Adipocyte (in vitro differentiated cells): ENCODE measurements around the gene PLCD3.

Source experiments
- DNase-seq: peaks from one replicate; pipeline ENCODE4 v3.0.0-alpha.2; 2015; ENCODE audit warnings: low read depth
- H3K27me3 ChIP-seq: replicated peaks from 2 replicates; pipeline ENCODE4 v1.7.0; 2013; ENCODE audit warnings: mild to moderate bottlenecking, low read length, moderate library complexity; ENCODE audit not compliant: control insufficient read depth, insufficient read depth
- H3K36me3 ChIP-seq: 2 replicates; pipeline ENCODE4 v1.7.0; 2013; ENCODE audit warnings: low read length, mild to moderate bottlenecking, moderate library complexity; ENCODE audit not compliant: control insufficient read depth, insufficient read depth, severe bottlenecking
- H3K4me1 ChIP-seq: 2 replicates; pipeline ENCODE4 v1.7.0; 2013; ENCODE audit warnings: mild to moderate bottlenecking, low read length, moderate library complexity; ENCODE audit not compliant: control insufficient read depth, insufficient read depth
- H3K4me3 ChIP-seq: 2 replicates; pipeline ENCODE4 v1.7.0; 2013; ENCODE audit warnings: mild to moderate bottlenecking, low read length, moderate library complexity
- H3K9ac ChIP-seq: 2 replicates; pipeline ENCODE4 v1.7.0; 2013; ENCODE audit warnings: mild to moderate bottlenecking, low read length, moderate library complexity
- H3K9me3 ChIP-seq: 2 replicates; pipeline ENCODE4 v1.7.0; 2013; ENCODE audit warnings: mild to moderate bottlenecking, low read length, moderate library complexity; ENCODE audit not compliant: control insufficient read depth

PLCD3 gene

DNA sequence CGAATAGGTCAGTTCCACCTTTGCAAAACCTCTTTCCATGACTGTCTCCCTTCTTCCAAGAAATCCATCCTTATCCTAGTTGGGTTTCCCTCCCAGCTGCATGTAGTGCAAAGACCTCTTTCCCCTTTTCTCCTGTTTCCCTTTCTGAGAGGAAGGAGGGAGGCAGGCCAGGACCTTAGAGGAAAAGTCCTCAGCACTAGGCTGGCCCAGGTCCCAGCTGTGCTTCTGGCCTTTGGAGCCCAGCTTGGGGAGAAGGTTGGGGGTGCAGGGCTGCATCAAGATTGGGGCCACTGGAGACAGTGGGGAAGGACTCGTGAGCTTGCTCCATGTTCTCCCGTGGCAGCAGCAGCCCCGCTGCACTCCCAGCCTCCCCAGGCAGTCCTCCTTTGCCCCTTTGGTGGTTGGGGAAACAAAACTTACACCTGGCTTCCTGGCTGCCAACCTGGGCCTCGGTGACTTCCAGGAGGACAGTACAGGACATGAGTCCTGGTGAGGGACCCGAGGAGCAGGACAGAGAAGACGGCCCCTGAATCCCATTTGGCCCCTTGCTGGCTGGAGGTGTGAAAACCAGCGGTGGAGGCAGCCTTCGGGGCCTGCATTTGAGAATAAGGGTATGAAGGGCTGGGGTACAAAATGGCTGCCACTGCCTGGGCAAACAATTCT, 29.8 kb upstream of the PLCD3 start:
- H3K27me3 ChIP-seq = no peaks in the 10 kb centered on the region
- no peaks in the 10 kb centered on the region for H3K9me3 ChIP-seq
- H3K9ac ChIP-seq = peak overlapping the region; percentile 70
- H3K4me3 ChIP-seq = peak overlapping the region; percentile 73
- H3K36me3 ChIP-seq = no peaks in the 10 kb centered on the region
- DNase-seq = no peak
- peaks cover 33% of the 10 kb centered on the region for H3K4me1 ChIP-seq

- Histone ChIP-seq H3K4me1 (peaks cover 33% of the 10 kb centered on the region), H3K36me3 (no peaks in the 10 kb centered on the region), H3K4me3 (peak within 1 kb of the TSS; percentile 90), H3K9ac (peak within 1 kb of the TSS; percentile 100), H3K9me3 (no peaks in the 10 kb centered on the region), H3K27me3 (no peaks in the 10 kb centered on the region)
- peak; percentile 100 for DNase-seq
Observed at GRCh38 chr17:45161288-45162024, 29.1 kb upstream of the PLCD3 start, which contains the start of gene HEXIM2. TSS of gene HEXIM2 (plus strand) at chr17:45161875. CDS start at chr17:45162794, 919 bp downstream.

- Histone ChIP-seq H3K36me3 (no peaks in the 10 kb centered on the region), H3K27me3 (no peaks in the 10 kb centered on the region), H3K9me3 (no peaks in the 10 kb centered on the region), H3K9ac (peak overlapping the region; percentile 100), H3K4me1 (peaks cover 33% of the 10 kb centered on the region), H3K4me3 (peak overlapping the region; percentile 90)
- peak; percentile 82 for DNase-seq
Observed at GRCh38 chr17:45160447-45161287, 28.4 kb upstream of the PLCD3 start.

GRCh38 chr17:45156242-45156641, 23.9 kb upstream of the PLCD3 start:
- H3K4me1 ChIP-seq = peaks cover 32% of the 10 kb centered on the region
- no peak for DNase-seq
- H3K9ac ChIP-seq = no peak overlapping the region
- H3K27me3 ChIP-seq = no peaks in the 10 kb centered on the region
- H3K36me3 ChIP-seq = no peaks in the 10 kb centered on the region
- H3K4me3 ChIP-seq = no peak overlapping the region
- no peaks in the 10 kb centered on the region for H3K9me3 ChIP-seq

DNA sequence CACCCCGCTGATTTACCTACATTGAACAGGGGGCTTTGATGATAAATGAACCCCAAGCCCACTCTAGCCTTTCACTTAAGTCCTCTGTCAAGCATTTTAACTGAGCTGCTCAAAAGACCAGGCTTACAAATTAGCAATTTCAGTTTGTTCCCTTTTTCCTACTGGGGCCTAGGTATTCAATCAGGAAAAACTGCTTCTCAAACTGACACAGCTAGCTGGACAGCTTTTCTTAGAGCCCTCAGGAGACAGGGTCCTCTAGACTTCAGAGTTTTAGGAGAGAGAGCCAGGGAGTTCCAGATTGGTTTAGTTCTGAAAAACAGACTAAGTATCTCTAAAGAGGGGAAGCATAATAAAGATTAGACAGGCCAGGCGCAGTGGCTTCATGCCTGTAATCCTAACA, 23.2 kb upstream of the PLCD3 start:
- no peak overlapping the region for H3K9ac ChIP-seq
- H3K9me3 ChIP-seq = no peaks in the 10 kb centered on the region
- H3K27me3 ChIP-seq = no peaks in the 10 kb centered on the region
- H3K4me3 ChIP-seq = no peak overlapping the region
- peaks cover 35% of the 10 kb centered on the region for H3K4me1 ChIP-seq
- H3K36me3 ChIP-seq = no peaks in the 10 kb centered on the region
- no peak for DNase-seq

- DNase-seq = no peak
Observed at GRCh38 chr17:45155029-45155428, 22.7 kb upstream of the PLCD3 start.

GRCh38 chr17:45150911-45151809, 18.8 kb upstream of the PLCD3 start:
- H3K36me3 ChIP-seq = no peaks in the 10 kb centered on the region
- peaks cover 21% of the 10 kb centered on the region for H3K4me1 ChIP-seq
- H3K4me3 ChIP-seq = peak overlapping the region; percentile 98
- H3K9me3 ChIP-seq = no peaks in the 10 kb centered on the region
- DNase-seq = peak; percentile 66
- H3K9ac ChIP-seq = peak overlapping the region; percentile 99
- no peaks in the 10 kb centered on the region for H3K27me3 ChIP-seq

More at GRCh38 chr17:45155029-45155428, 22.7 kb upstream of the PLCD3 start:
- H3K36me3 ChIP-seq = no peaks in the 10 kb centered on the region
- no peak overlapping the region for H3K9ac ChIP-seq
- H3K9me3 ChIP-seq = no peaks in the 10 kb centered on the region
- no peaks in the 10 kb centered on the region for H3K27me3 ChIP-seq
- H3K4me1 ChIP-seq = peaks cover 33% of the 10 kb centered on the region
- H3K4me3 ChIP-seq = no peak overlapping the region

GRCh38 chr17:45149669-45150664, 17.7 kb upstream of the PLCD3 start:
- Histone ChIP-seq H3K4me3 (peak overlapping the region; percentile 98), H3K9me3 (no peaks in the 10 kb centered on the region), H3K9ac (peak overlapping the region; percentile 99), H3K4me1 (peaks cover 30% of the 10 kb centered on the region), H3K36me3 (no peaks in the 10 kb centered on the region), H3K27me3 (no peaks in the 10 kb centered on the region)
- DNase-seq = peak; percentile 74

- Histone ChIP-seq H3K27me3 (no peaks in the 10 kb centered on the region), H3K36me3 (no peaks in the 10 kb centered on the region), H3K4me3 (peak overlapping the region; percentile 98), H3K9ac (peak overlapping the region; percentile 99), H3K4me1 (peaks cover 36% of the 10 kb centered on the region), H3K9me3 (no peaks in the 10 kb centered on the region)
- peak; percentile 95 for DNase-seq
Observed at GRCh38 chr17:45149037-45149668, 16.8 kb upstream of the PLCD3 start.
